Heart right ventricle (tissue), 16 donors: ENCODE data around the gene CIDEB. TPM values are rescaled to one million over a fixed set of nuclear protein-coding genes. Genes with fewer than 3 reads are reported as not detected.
A peak's percentile ranks its signal among the peaks of the same experiment; 100 is the strongest.

Source experiments
- ATAC-seq, 8 donors: fragments of 200-7000 bp; cut with Tn5 transposase; one replicate each; pipeline ENCODE4 v1.9.1; 2020; ENCODE audit warnings: mild to moderate bottlenecking in 8 of 8, moderate library complexity in 8 of 8, moderate number of reproducible peaks in 1 of 8
- DNase-seq, 2 donors: peaks; one replicate each; pipeline ENCODE4 v3.0.0-alpha.2; 2020
- H3K27ac ChIP-seq, 10 donors: fragments of 200-600 bp; sonication (generic) in 2 of 10; one replicate each; pipeline versions ENCODE4 v1.5.0 to v1.8.0; 2020 to 2022; ENCODE audit warnings: mild to moderate bottlenecking in 3 of 10
- H3K27me3 ChIP-seq, 7 donors: fragments of 200-600 bp; one replicate each; pipeline ENCODE4 v1.8.0; 2021 to 2022; ENCODE audit warnings: mild to moderate bottlenecking in 2 of 7
- H3K36me3 ChIP-seq, 9 donors: fragments of 200-600 bp; sonication (generic) in 1 of 9; one replicate each; pipeline versions ENCODE4 v1.5.0 to v1.8.0; 2020 to 2022; ENCODE audit warnings: mild to moderate bottlenecking in 2 of 9
- H3K4me1 ChIP-seq, 9 donors: fragments of 200-600 bp; sonication (generic) in 1 of 9; one replicate each; pipeline versions ENCODE4 v1.5.0 to v1.8.0; 2020 to 2022; ENCODE audit warnings: mild to moderate bottlenecking in 4 of 9
- H3K4me3 ChIP-seq, 10 donors: fragments of 200-600 bp; sonication (generic) in 2 of 10; one replicate each; pipeline versions ENCODE4 v1.5.0 to v1.8.0; 2020 to 2022; ENCODE audit warnings: mild to moderate bottlenecking in 7 of 10, moderate library complexity in 2 of 10
- H3K9me3 ChIP-seq, 11 donors: fragments of 200-600 bp in 10 of 11; sonication (generic) in 2 of 11; one replicate each; pipeline versions ENCODE4 v1.5.0 to v1.8.0; 2013 to 2022; ENCODE audit warnings: mild to moderate bottlenecking in 2 of 11, control low read depth in 1 of 11, moderate library complexity in 1 of 11
- whole genome bisulfite sequencing, 2 donors: extraction: QIAGEN DNeasy Blood & Tissue Kit; methylation state at CpG; one replicate each; pipeline ENCODE4 v1.1.7; 2013; ENCODE audit warnings: inconsistent platforms in 1 of 2; 5-methylcytosine and 5-hydroxymethylcytosine counted together
- intact Hi-C, 10 donors: fragments of 100-400 bp; cut with DNase I; formaldehyde crosslinking; loops; one replicate each; pipeline versions ENCODE4 v1.11.1 to v1.14.2; 2022
- polyA plus RNA-seq, 2 donors: library from polyadenylated mRNA; stranded (reverse); fragments of 200-250 nt; gene quantifications; one replicate each; pipeline ENCODE4 v1.2.3, GENCODE V29; 2013
- total RNA-seq, 10 donors: library from RNA; stranded (reverse); fragmentation: NEBNext Ultra II Directional in 3 of 10; extraction: Animal tissue kit (Norgen Biotek cat#: 25700) in 3 of 10; gene quantifications; one replicate each; pipeline versions ENCODE4 v1.2.1 to v1.2.4, GENCODE V29; 2021 to 2023
- TF ChIP-seq, protein P1 (sequence below), 9 donors: fragments of 200-600 bp; sonication (generic) in 2 of 9; IDR thresholded peaks; one replicate each; pipeline versions ENCODE4 v1.5.0 to v1.8.0; 2021 to 2022; ENCODE audit warnings: antibody characterized with exemption in 9 of 9, mild to moderate bottlenecking in 5 of 9, moderate library complexity in 1 of 9
- donor health status: Arrhythmogenic right ventricular cardiomyopathy.
- donor health status: ischemic (EF 13 %, LVEDD 7.1; RV severe dilation, severe dysfunction).
- donor health status: healthy with polysubstance abuse.
- donor health status: DM: no; HTN: yes; CAD: no.
- donor health status: DM: no; HTN: no; CAD: no.
- donor health status: ischemic (EF 25% LVEDD 6.9; RV normal size, moderate dysfunction).
- donor health status: ischemic (EF 25% LVEDD 5.7; RV mildly dilated, moderate dysfunction).
- donor health status: healthy.
- donor health status: DM: yes; HTN: yes; CAD: no.
- donor health status: Ischemic cardiomyopathy.
- donor health status: ischemic (EF 35%, LVEDD 5.7; RV mildly dilated, moderate dysfunction).
- donor health status: nonischemic (EF 11% LVEDD 7.7; RV severe dilation, severe dysfunction).
- donor health status: DM: yes; HTN: yes; CAD: no.
- donor health status: PGD.
- donor health status: ischemic (EF 29% LVEDD 5.4; RV normal size, mild dysfunction).
- donor health status: nonischemic (EF 23%, LVEDD 6.1; RV moderate dilation, normal function).

CIDEB gene
- total and polyA plus RNA-seq, 12 donors, result 1.9 to 6.0 (median 3.7) TPM

DNA sequence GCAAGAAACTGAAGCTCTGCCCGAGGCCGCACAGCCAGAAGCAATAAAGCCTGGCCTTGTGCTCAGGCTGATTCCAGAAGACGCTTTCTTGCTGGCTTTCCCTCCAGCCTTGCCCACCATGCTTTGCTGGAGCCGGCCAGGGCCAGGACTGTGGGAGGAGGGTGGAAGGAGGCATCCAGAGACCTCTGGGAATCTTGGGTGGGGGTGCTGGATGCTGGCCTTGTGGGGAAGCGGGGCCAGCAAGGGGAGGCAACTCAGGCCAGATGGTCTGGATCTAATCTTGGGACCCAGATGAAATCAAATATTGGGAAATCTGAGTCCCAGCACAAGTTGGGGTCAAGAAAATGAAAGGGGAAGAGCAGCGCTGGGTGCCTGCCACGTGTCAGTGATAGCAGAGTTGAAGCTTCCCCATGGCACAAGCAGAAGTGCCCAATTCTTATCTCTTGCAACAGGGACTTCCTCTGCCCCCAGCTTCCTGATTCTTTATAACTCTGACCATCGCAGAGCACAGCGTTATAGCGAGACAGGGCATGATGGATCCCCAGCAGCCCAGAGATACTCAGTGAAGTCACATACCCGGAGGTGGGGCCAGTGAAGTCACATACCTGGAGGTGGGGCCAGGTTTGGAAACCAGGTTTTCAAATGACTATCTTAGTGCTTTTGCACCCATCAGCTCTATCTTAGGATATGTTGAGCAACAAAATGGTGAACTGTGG is 30.0 kb downstream of the CIDEB start:
- peaks cover 0 to 100% (median 15%) of the 10 kb centered on the region in 9 donors for H3K4me1 ChIP-seq
- H3K27ac ChIP-seq, result peak overlapping the region in 2 of 10 donors; percentile 31 to 72

DNA sequence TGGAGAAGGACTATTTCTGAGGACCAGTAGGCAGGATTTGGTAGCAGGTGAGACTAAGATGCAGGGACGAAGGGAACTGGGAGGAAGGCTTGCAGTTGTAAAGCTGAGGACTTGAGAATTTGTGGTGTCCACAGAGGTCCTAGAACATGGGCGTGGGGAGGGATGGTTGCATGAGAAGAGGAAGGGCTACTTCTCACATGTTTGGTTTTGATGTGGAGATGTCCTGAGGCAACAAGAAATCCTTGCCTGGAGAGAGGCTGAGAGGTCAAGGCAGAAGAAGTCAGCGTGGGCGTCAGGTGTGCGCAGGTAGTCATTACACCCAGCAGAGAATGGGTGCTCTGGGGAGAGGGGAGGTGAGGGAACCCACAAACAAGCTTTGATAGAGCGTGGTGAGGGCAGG is 30.7 kb downstream of the CIDEB start:
- no peak for ATAC-seq
- Histone ChIP-seq H3K27me3 (no peaks in the 10 kb centered on the region), H3K9me3 (no peaks in the 10 kb centered on the region), H3K27ac (peak overlapping the region in 1 of 10 donors; percentile 72), H3K36me3 (no peaks in the 10 kb centered on the region), H3K4me1 (peaks cover 0 to 100% (median 15%) of the 10 kb centered on the region in 9 donors), H3K4me3 (no peak overlapping the region)
- intact Hi-C loops, result no loop called here
- TF ChIP-seq, protein P1, sequence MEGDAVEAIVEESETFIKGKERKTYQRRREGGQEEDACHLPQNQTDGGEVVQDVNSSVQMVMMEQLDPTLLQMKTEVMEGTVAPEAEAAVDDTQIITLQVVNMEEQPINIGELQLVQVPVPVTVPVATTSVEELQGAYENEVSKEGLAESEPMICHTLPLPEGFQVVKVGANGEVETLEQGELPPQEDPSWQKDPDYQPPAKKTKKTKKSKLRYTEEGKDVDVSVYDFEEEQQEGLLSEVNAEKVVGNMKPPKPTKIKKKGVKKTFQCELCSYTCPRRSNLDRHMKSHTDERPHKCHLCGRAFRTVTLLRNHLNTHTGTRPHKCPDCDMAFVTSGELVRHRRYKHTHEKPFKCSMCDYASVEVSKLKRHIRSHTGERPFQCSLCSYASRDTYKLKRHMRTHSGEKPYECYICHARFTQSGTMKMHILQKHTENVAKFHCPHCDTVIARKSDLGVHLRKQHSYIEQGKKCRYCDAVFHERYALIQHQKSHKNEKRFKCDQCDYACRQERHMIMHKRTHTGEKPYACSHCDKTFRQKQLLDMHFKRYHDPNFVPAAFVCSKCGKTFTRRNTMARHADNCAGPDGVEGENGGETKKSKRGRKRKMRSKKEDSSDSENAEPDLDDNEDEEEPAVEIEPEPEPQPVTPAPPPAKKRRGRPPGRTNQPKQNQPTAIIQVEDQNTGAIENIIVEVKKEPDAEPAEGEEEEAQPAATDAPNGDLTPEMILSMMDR (IDR thresholded peaks at IDR 0.05), result no peak
- 91% methylated on average over 6 of the region's 6 CpGs for WGBS, 2 donors
- DNase-seq, result no peak

More for the DNA sequence above, 30.0 kb downstream of the CIDEB start:
- ATAC-seq (peak in 4 of 8 donors; percentile 5 to 46 (median 30)), DNase-seq (no peak)
- Histone ChIP-seq H3K36me3 (no peaks in the 10 kb centered on the region), H3K27me3 (no peaks in the 10 kb centered on the region), H3K4me3 (no peak overlapping the region), H3K9me3 (no peaks in the 10 kb centered on the region)
- 76 to 84% methylated on average over 11 of the region's 11 CpGs for WGBS, 2 donors
- intact Hi-C loops, result no loop called here
- TF ChIP-seq, protein P1 (IDR thresholded peaks at IDR 0.05), result no peak

DNA sequence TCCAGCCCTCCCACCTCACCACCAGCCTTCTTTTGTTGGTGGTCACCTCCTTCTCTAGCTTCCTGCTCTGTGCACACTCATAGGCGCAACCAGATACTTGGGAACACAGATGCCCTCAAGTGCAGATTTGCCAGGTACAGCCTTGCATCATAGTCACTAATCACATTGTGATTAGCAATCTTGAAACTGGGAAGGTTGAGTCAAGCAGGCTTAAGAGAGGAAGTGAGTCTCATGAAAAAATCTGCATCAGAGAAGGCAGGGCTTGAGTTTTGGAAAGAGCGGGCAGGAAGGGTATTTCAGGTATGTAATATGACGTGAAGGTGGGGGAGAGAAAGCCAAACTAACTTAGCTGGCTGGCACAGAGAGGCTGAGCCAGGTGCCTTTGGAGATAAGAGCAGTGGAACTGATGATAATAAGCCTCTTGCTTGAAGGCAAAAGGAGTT is 33.7 kb downstream of the CIDEB start:
- no peaks in the 10 kb centered on the region for H3K27me3 ChIP-seq
- ATAC-seq (peak in 2 of 8 donors; percentile 12 to 23), DNase-seq (no peak)
- H3K4me1 ChIP-seq, result peaks cover 0 to 84% (median 16%) of the 10 kb centered on the region in 9 donors
- H3K36me3 ChIP-seq, result peaks cover 0 to 8% (median 0%) of the 10 kb centered on the region in 9 donors
- peak overlapping the region in 2 of 10 donors; percentile 13 to 68 for H3K27ac ChIP-seq
- TF ChIP-seq, protein P1 (IDR thresholded peaks at IDR 0.05), result no peak
- no peak overlapping the region for H3K4me3 ChIP-seq
- intact Hi-C loops, result no loop called here
- no peaks in the 10 kb centered on the region for H3K9me3 ChIP-seq
- 53 to 66% methylated on average over 3 of the region's 3 CpGs for WGBS, 2 donors

DNA sequence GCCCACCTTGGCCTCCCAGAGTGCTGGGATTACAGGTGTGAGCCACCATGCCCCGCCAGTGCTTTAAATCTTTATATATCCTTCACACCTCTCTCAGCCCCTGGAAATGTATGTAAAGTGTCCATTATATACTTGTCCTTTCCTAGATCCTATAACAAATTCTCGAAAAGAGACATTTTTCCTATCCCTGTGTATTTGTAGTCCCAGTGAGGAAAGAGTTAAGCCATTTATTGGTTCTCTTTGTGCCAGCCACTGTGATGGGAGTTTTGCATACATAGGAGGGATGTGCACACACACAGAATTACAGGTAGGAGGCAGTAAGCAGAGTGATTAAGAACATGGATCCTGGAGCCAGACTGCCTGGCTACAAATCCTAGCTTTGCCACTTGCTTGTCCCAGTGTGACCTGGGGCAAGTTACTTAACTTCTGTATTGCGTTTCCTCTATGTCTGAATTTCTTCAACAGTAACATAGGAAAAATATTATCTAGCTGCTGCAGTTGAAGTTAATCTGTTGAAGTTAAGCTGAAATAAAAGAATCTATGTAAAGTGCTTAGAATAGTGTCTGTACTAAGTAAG is 34.3 kb downstream of the CIDEB start:
- no peak overlapping the region for H3K4me3 ChIP-seq
- peaks cover 0 to 14% (median 0%) of the 10 kb centered on the region in 9 donors for H3K36me3 ChIP-seq
- H3K9me3 ChIP-seq, result no peaks in the 10 kb centered on the region
- 75 to 87% methylated on average over 3 of the region's 3 CpGs for WGBS, 2 donors
- no peaks in the 10 kb centered on the region for H3K27me3 ChIP-seq
- peak overlapping the region in 2 of 10 donors; percentile 13 to 68 for H3K27ac ChIP-seq
- peaks cover 0 to 78% (median 13%) of the 10 kb centered on the region in 9 donors for H3K4me1 ChIP-seq
- ATAC-seq (no peak), DNase-seq (no peak)
- intact Hi-C loops, result no loop called here
- TF ChIP-seq, protein P1 (IDR thresholded peaks at IDR 0.05), result no peak
